Adrenal gland (tissue), 12 donors: Measurements from ENCODE around the gene SCYGR3. TPM values are rescaled to one million over a fixed set of nuclear protein-coding genes. Genes with fewer than 3 reads are reported as not detected.

Experiments
- DNase-seq, 7 donors: peaks; one replicate each; pipeline ENCODE4 v3.0.0-alpha.2; 2019 to 2020
- H3K27ac ChIP-seq, 5 donors: fragments of 200-600 bp; sonication (generic) in 4 of 5; 1 replicate in 3 of 5; 2 replicates in 2 of 5; pipeline versions ENCODE4 v1.5.1 to v1.8.0; 2016 to 2020; ENCODE audit warnings: mild to moderate bottlenecking in 1 of 5
- H3K27me3 ChIP-seq: fragments of 200-600 bp; 2 replicates; pipeline ENCODE4 v1.8.0; 2021
- H3K36me3 ChIP-seq, 2 donors: fragments of 200-600 bp; replicated peaks in 1 of 2; 1 replicate in 1 of 2; 2 replicates in 1 of 2; pipeline versions ENCODE4 v1.5.1 to v1.8.0; 2018 to 2022
- H3K4me1 ChIP-seq, 2 donors: fragments of 200-600 bp; replicated peaks in 1 of 2; 1 replicate in 1 of 2; 2 replicates in 1 of 2; pipeline versions ENCODE4 v1.5.1 to v1.8.0; 2018 to 2021
- H3K4me3 ChIP-seq, 4 donors: fragments of 200-600 bp; sonication (generic) in 3 of 4; one replicate each; pipeline ENCODE4 v1.5.1; 2016 to 2018
- H3K9me3 ChIP-seq, 3 donors: fragments of 200-600 bp; sonication (generic) in 1 of 3; replicated peaks in 1 of 3; 1 replicate in 2 of 3; 2 replicates in 1 of 3; pipeline versions ENCODE4 v1.5.1 to v1.8.0; 2016 to 2021
- CTCF ChIP-seq, 6 experiments: fragments of 450-650 bp in 4 of 6; fragments of 200-600 bp in 2 of 6; sonication (generic) in 1 of 6; IDR thresholded peaks; 1 replicate in 5 of 6; 2 replicates in 1 of 6; pipeline versions ENCODE4 v1.5.1 to v1.8.0; 2016 to 2021; ENCODE audit warnings: antibody characterized with exemption in 6 of 6, mild to moderate bottlenecking in 2 of 6, moderate library complexity in 1 of 6
- POLR2A ChIP-seq, 2 donors: fragments of 450-650 bp; IDR thresholded peaks; one replicate each; pipeline ENCODE4 v1.6.1; 2017; ENCODE audit warnings: antibody characterized with exemption in 2 of 2, mild to moderate bottlenecking in 2 of 2, moderate library complexity in 1 of 2
- WGBS, 4 donors: extraction: QIAGEN DNeasy Blood & Tissue Kit in 2 of 4; methylation state at CpG; one replicate each; pipeline versions ENCODE4 v1.1.5 to v1.1.7; 2013 to 2017; 5-methylcytosine and 5-hydroxymethylcytosine counted together
- intact Hi-C, 2 donors: fragments of 100-400 bp; cut with DNase I; formaldehyde crosslinking; loops; one replicate each; pipeline versions ENCODE4 v1.14.1 to v1.15.0; 2022 to 2023
- polyA plus RNA-seq, 3 donors: library from polyadenylated mRNA; stranded (reverse); fragments of 200-250 nt in 2 of 3; fragments of 350-450 nt in 1 of 3; fragmentation: Illumina TruSeq in 1 of 3; extraction: RNeasy Lipid Tissue Mini Kit (QIAGEN cat#74804) in 1 of 3; gene quantifications; one replicate each; pipeline ENCODE4 v1.2.3, GENCODE V29; 2013 to 2014
- total RNA-seq, 9 donors: library from RNA; depleted of rRNA in 4 of 9; stranded (reverse); fragments of >200 nt in 4 of 9; fragments of 120-200 nt in 1 of 9; fragmentation: NEBNext Ultra II Directional in 1 of 9; extraction: Animal tissue kit (Norgen Biotek cat#: 25700) in 1 of 9; gene quantifications; one replicate each; pipeline versions ENCODE4 v1.1.0 to v1.2.4, GENCODE V29; 2013 to 2023
- donor health status: healthy with polysubstance abuse.
- donor health status: Bipolar disorder and iron deficiency.
- donor health status: DM: yes; HTN: yes; CAD: no.
- donor health status: DM: no; HTN: no; CAD: no.
- donor health status: DM: no; HTN: no; CAD: no.
- donor health status: DM: yes; HTN: yes; CAD: no.

Gene SCYGR3
- total and polyA plus RNA-seq, 12 donors, result not detected

GRCh38 chr2:227615181-227615580, 541 bp upstream of the SCYGR3 start:
- no peaks in the 10 kb centered on the region for H3K4me1 ChIP-seq
- WGBS, 4 donors, result 88 to 94% (median 91%) methylated on average over 4 of the region's 4 CpGs
- H3K27ac ChIP-seq, result no peak overlapping the region
- intact Hi-C loops, result no loop called here
- H3K4me3 ChIP-seq, result no peak overlapping the region
- no peaks in the 10 kb centered on the region for H3K9me3 ChIP-seq
- DNase-seq, result no peak
- TF ChIP-seq POLR2A (IDR thresholded peaks at IDR 0.05) (no peak), CTCF (IDR thresholded peaks at IDR 0.05) (no peak)
- no peaks in the 10 kb centered on the region for H3K27me3 ChIP-seq
- H3K36me3 ChIP-seq, result no peaks in the 10 kb centered on the region

DNA sequence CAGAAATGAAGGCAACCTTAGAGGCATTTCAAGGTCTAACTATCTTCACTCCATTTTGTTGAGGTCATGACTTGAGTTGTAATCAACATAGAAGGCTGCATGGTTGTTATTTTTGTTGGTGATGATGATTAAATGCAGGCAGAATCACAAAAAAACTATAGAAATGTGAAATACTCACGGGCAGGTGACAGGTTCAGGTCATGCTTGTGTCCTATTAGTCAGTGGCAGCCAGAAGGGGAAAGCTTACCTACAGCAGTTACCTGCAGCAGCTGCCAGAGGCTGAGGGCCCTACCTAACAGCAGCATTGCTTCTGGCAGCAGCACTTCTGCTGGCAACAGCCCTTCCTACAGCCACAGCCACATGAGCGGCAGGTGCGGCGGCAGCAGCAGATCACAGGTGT, 394 bp downstream of the SCYGR3 start:
- H3K36me3 ChIP-seq, result no peaks in the 10 kb centered on the region
- no peak for DNase-seq
- H3K27me3 ChIP-seq, result no peaks in the 10 kb centered on the region
- intact Hi-C loops, result no loop called here
- H3K4me3 ChIP-seq, result no peak overlapping the region
- no peak for TF ChIP-seq CTCF (IDR thresholded peaks at IDR 0.05)
- TF ChIP-seq POLR2A (IDR thresholded peaks at IDR 0.05), result no peak
- H3K27ac ChIP-seq, result no peak overlapping the region
- H3K4me1 ChIP-seq, result no peaks in the 10 kb centered on the region
- no peaks in the 10 kb centered on the region for H3K9me3 ChIP-seq
- WGBS, 4 donors, result 40 to 93% (median 87%) methylated on average over 1 to 4 of the region's 4 CpGs

DNA sequence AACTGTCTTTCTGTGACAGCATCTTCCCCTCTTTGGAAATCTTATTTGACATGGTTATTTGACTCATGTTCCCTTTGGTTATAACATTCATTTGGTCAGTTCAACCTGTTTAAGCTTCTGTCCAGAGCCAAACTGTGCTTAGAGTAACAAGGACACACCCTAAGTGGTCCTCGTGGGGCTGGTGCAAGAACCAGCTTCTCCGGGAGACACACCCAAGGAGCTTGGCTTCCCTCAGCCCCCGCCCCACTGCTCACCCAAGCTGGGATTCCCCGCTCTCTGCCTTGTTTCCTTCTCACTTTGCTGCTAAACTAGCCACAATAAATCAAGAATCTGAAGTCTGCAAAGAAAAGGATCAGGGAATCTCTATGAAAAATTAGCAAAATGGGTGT, 1.4 kb downstream of the SCYGR3 start:
- Histone ChIP-seq H3K36me3 (no peaks in the 10 kb centered on the region), H3K27me3 (no peaks in the 10 kb centered on the region), H3K27ac (no peak overlapping the region), H3K4me1 (no peaks in the 10 kb centered on the region), H3K4me3 (no peak overlapping the region), H3K9me3 (no peaks in the 10 kb centered on the region)
- WGBS, 4 donors, result 65 to 77% (median 73%) methylated on average over 4 of the region's 4 CpGs
- intact Hi-C loops, result no loop called here
- DNase-seq, result no peak
- TF ChIP-seq CTCF (IDR thresholded peaks at IDR 0.05) (no peak), POLR2A (IDR thresholded peaks at IDR 0.05) (no peak)

GRCh38 chr2:227612546-227613271, 1.9 kb downstream of the SCYGR3 start:
- no peak overlapping the region for H3K27ac ChIP-seq
- H3K27me3 ChIP-seq, result no peaks in the 10 kb centered on the region
- 81 to 84% (median 82%) methylated on average over 11 of the region's 11 CpGs for WGBS, 4 donors
- H3K4me1 ChIP-seq, result no peaks in the 10 kb centered on the region
- H3K9me3 ChIP-seq, result no peaks in the 10 kb centered on the region
- H3K4me3 ChIP-seq, result no peak overlapping the region
- DNase-seq, result no peak
- intact Hi-C loops, result no loop called here
- no peaks in the 10 kb centered on the region for H3K36me3 ChIP-seq
- TF ChIP-seq POLR2A (IDR thresholded peaks at IDR 0.05) (no peak), CTCF (IDR thresholded peaks at IDR 0.05) (no peak)
